Amniotic epithelial cell (primary cell): Measurements from ENCODE around the gene ATP8A2.

Experiments
- DNase-seq: peaks from one replicate; pipeline ENCODE4 v3.0.0-alpha.2; 2010; ENCODE audit warnings: low read depth

Gene ATP8A2

GRCh38 chr13:25684491-25684890, 312.7 kb downstream of the ATP8A2 start:
- DNase-seq: no peak

GRCh38 chr13:25686831-25687470, 315.2 kb downstream of the ATP8A2 start:
- no peak for DNase-seq

- DNase-seq: no peak
Observed at GRCh38 chr13:25687471-25688225, 315.9 kb downstream of the ATP8A2 start.

GRCh38 chr13:25688536-25688935, 316.8 kb downstream of the ATP8A2 start:
- no peak for DNase-seq

GRCh38 chr13:25689539-25689938, 317.8 kb downstream of the ATP8A2 start:
- DNase-seq: no peak

- no peak for DNase-seq
Observed at GRCh38 chr13:25690582-25690981, 318.8 kb downstream of the ATP8A2 start.

- DNase-seq: no peak
Observed at GRCh38 chr13:25691654-25692053, 319.9 kb downstream of the ATP8A2 start.

- no peak for DNase-seq
Observed at GRCh38 chr13:25692099-25692498, 320.3 kb downstream of the ATP8A2 start.

GRCh38 chr13:25699056-25699455, 327.3 kb downstream of the ATP8A2 start:
- no peak for DNase-seq

GRCh38 chr13:25699600-25699999, 327.8 kb downstream of the ATP8A2 start:
- no peak for DNase-seq

GRCh38 chr13:25701304-25701703, 329.5 kb downstream of the ATP8A2 start:
- DNase-seq: no peak

GRCh38 chr13:25702386-25702785, 330.6 kb downstream of the ATP8A2 start:
- no peak for DNase-seq

- no peak for DNase-seq
Observed at GRCh38 chr13:25707726-25708125, 336.0 kb downstream of the ATP8A2 start.

- DNase-seq: no peak
Observed at GRCh38 chr13:25708268-25708667, 336.5 kb downstream of the ATP8A2 start.

- DNase-seq: no peak
Observed at GRCh38 chr13:25709088-25709487, 337.3 kb downstream of the ATP8A2 start.

GRCh38 chr13:25715760-25716159, 344.0 kb downstream of the ATP8A2 start:
- no peak for DNase-seq

GRCh38 chr13:25717666-25718197, 346.0 kb downstream of the ATP8A2 start:
- no peak for DNase-seq

GRCh38 chr13:25719666-25720065, 347.9 kb downstream of the ATP8A2 start:
- DNase-seq: no peak

GRCh38 chr13:25722893-25723292, 351.1 kb downstream of the ATP8A2 start:
- no peak for DNase-seq

- DNase-seq: no peak
Observed at GRCh38 chr13:25725104-25725503, 353.3 kb downstream of the ATP8A2 start.

- no peak for DNase-seq
Observed at GRCh38 chr13:25727250-25727649, 355.5 kb downstream of the ATP8A2 start.

- DNase-seq: no peak
Observed at GRCh38 chr13:25727810-25728209, 356.0 kb downstream of the ATP8A2 start.

- no peak for DNase-seq
Observed at GRCh38 chr13:25729201-25729600, 357.4 kb downstream of the ATP8A2 start.

GRCh38 chr13:25731037-25731436, 359.3 kb downstream of the ATP8A2 start:
- DNase-seq: no peak
